OCI-LY1 (cell line): ENCODE data around the gene P3H4.

ENCODE experiments used
- CTCF ChIP-seq: fragments of 200-600 bp; sonication (generic), shearing (Covaris generic); IDR thresholded peaks from 2 replicates; pipeline ENCODE4 v1.5.1; 2017; ENCODE audit warnings: mild to moderate bottlenecking, antibody characterized with exemption, low read length, moderate library complexity, mixed read lengths
- EZH2 ChIP-seq: fragments of 200-600 bp; sonication (generic), shearing (Covaris generic); IDR thresholded peaks from 2 replicates; pipeline ENCODE4 v1.8.0; 2017; ENCODE audit warnings: borderline replicate concordance, mixed run types, mild to moderate bottlenecking, antibody characterized with exemption, low read length, moderate library complexity, mixed read lengths

- no peak for TF ChIP-seq CTCF
- no peak for TF ChIP-seq EZH2
Measured at GRCh38 chr17:41835214-41835799, 23.6 kb upstream of the P3H4 start.
